C4-2B (cell line): ENCODE measurements around the gene PDCD10.

ENCODE experiments used
- CTCF ChIP-seq: fragments of 450-650 bp; conservative IDR thresholded peaks from 2 replicates; pipeline ENCODE4 v1.5.1; 2017; ENCODE audit warnings: mild to moderate bottlenecking
- ZFX ChIP-seq: fragments of 450-650 bp; IDR thresholded peaks from 2 replicates; pipeline ENCODE4 v1.6.1; 2017

- TF ChIP-seq CTCF (no peak), ZFX (no peak)
Measured at GRCh38 chr3:167709690-167710089, 25.0 kb downstream of the PDCD10 start.
